Neural progenitor cell (in vitro differentiated cells): ENCODE results near the gene ACOX3.

ENCODE experiments used
- EZH2 ChIP-seq: fragments of 200-600 bp; sonication (generic); IDR thresholded peaks from 2 replicates; pipeline ENCODE4 v1.6.1; 2017; ENCODE audit warnings: antibody characterized with exemption, mild to moderate bottlenecking, moderate library complexity
- EZH2phosphoT487 ChIP-seq: fragments of 200-600 bp; sonication (generic); IDR thresholded peaks from 2 replicates; pipeline ENCODE4 v1.6.1; 2017; ENCODE audit warnings: antibody characterized with exemption
- TF ChIP-seq, protein P1 (sequence below): fragments of 200-600 bp; sonication (generic); IDR thresholded peaks from 2 replicates; pipeline ENCODE4 v1.5.1; 2017; ENCODE audit warnings: antibody characterized with exemption, mild to moderate bottlenecking

DNA sequence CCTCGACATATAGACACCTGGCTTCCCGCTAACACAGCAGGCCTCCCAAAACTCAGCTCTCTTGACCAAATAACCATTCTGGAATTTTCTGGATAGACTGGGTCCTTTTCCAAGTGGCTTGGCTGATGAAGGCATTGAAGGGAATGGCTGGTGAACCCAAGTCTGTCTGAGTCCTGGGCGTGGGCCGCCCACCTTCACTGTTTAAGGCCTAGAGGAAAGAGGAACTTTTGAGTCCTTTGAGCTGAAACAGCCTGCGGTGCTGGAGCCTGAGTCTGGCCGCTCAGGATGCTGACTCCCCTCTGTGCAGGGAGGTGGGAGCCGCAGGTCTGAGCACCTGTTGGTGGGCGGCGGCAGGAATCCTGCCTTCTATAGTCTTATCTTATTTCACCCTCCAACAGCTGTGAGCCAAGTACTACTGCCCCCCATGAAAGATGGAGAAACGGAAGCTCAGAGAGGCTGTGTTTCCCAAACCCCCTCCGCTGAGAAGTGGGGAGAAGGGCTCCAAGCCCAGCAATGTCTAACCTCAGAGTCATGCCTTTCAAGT, 23.4 kb downstream of the ACOX3 start:
- no peak for TF ChIP-seq EZH2phosphoT487
- TF ChIP-seq, protein P1, sequence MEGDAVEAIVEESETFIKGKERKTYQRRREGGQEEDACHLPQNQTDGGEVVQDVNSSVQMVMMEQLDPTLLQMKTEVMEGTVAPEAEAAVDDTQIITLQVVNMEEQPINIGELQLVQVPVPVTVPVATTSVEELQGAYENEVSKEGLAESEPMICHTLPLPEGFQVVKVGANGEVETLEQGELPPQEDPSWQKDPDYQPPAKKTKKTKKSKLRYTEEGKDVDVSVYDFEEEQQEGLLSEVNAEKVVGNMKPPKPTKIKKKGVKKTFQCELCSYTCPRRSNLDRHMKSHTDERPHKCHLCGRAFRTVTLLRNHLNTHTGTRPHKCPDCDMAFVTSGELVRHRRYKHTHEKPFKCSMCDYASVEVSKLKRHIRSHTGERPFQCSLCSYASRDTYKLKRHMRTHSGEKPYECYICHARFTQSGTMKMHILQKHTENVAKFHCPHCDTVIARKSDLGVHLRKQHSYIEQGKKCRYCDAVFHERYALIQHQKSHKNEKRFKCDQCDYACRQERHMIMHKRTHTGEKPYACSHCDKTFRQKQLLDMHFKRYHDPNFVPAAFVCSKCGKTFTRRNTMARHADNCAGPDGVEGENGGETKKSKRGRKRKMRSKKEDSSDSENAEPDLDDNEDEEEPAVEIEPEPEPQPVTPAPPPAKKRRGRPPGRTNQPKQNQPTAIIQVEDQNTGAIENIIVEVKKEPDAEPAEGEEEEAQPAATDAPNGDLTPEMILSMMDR = no peak
- no peak for TF ChIP-seq EZH2
